ENCODE results near the gene LEMD1.

The LEMD1 gene

GRCh38 chr1:205339717-205340116 lies 82.1 kb downstream of the LEMD1 start:
- Histone ChIP-seq H3K9ac (ENCODE audit: low read depth, low read length) (no peak overlapping the region), H3K4me1 (ENCODE audit: insufficient read depth, low read length) (peaks cover 6% of the 10 kb centered on the region; the same call in 1 of the 2 replicates), H3K36me3 (ENCODE audit: insufficient read depth, low read length) (no peaks in the 10 kb centered on the region), H3K9me3 (ENCODE audit: control insufficient read depth, insufficient read depth, low read length) (no peaks in the 10 kb centered on the region)

GRCh38 chr1:205339197-205339702 lies 82.6 kb downstream of the LEMD1 start:
- Histone ChIP-seq H3K36me3 (ENCODE audit: insufficient read depth, low read length) (no peaks in the 10 kb centered on the region), H3K9me3 (ENCODE audit: control insufficient read depth, insufficient read depth, low read length) (no peaks in the 10 kb centered on the region), H3K9ac (ENCODE audit: low read depth, low read length) (no peak overlapping the region), H3K4me1 (ENCODE audit: insufficient read depth, low read length) (peaks cover 6% of the 10 kb centered on the region; the same call in 1 of the 2 replicates)

GRCh38 chr1:205338011-205338410 lies 83.8 kb downstream of the LEMD1 start:
- Histone ChIP-seq H3K36me3 (ENCODE audit: insufficient read depth, low read length) (no peaks in the 10 kb centered on the region), H3K4me1 (ENCODE audit: insufficient read depth, low read length) (peaks cover 6% of the 10 kb centered on the region; the same call in 1 of the 2 replicates), H3K9ac (ENCODE audit: low read depth, low read length) (no peak overlapping the region), H3K9me3 (ENCODE audit: control insufficient read depth, insufficient read depth, low read length) (no peaks in the 10 kb centered on the region)

- Histone ChIP-seq H3K36me3 (ENCODE audit: insufficient read depth, low read length) (no peaks in the 10 kb centered on the region), H3K4me1 (ENCODE audit: insufficient read depth, low read length) (peaks cover 6% of the 10 kb centered on the region; the same call in 1 of the 2 replicates), H3K9ac (ENCODE audit: low read depth, low read length) (no peak overlapping the region), H3K9me3 (ENCODE audit: control insufficient read depth, insufficient read depth, low read length) (no peaks in the 10 kb centered on the region)
Observed at GRCh38 chr1:205337481-205337880, 84.4 kb downstream of the LEMD1 start.

GRCh38 chr1:205335692-205336091 lies 86.2 kb downstream of the LEMD1 start:
- Histone ChIP-seq H3K4me1 (ENCODE audit: insufficient read depth, low read length) (peaks cover 5% of the 10 kb centered on the region), H3K9ac (ENCODE audit: low read depth, low read length) (no peak overlapping the region), H3K36me3 (ENCODE audit: insufficient read depth, low read length) (no peaks in the 10 kb centered on the region), H3K9me3 (ENCODE audit: control insufficient read depth, insufficient read depth, low read length) (no peaks in the 10 kb centered on the region)

GRCh38 chr1:205332015-205332791 lies 89.7 kb downstream of the LEMD1 start:
- no peaks in the 10 kb centered on the region for H3K9me3 ChIP-seq (ENCODE audit: control insufficient read depth, insufficient read depth, low read length)
- no peak overlapping the region for H3K9ac ChIP-seq (ENCODE audit: low read depth, low read length)
- H3K36me3 ChIP-seq (ENCODE audit: insufficient read depth, low read length), result no peaks in the 10 kb centered on the region
- H3K4me1 ChIP-seq (ENCODE audit: insufficient read depth, low read length), result peaks cover 5% of the 10 kb centered on the region

Measured in ES-I3 (cell line).